Keratinocyte (primary cell): ENCODE measurements around the gene NFATC1. TPM values are rescaled to one million over a fixed set of nuclear protein-coding genes. Genes with fewer than 3 reads are reported as not detected.

Experiments used
- DNase-seq: peaks from one replicate; pipeline ENCODE4 v3.0.0-alpha.2; 2011; ENCODE audit warnings: low read depth, missing footprints, low spot score
- FAIRE-seq: peaks from 2 replicates; lab custom pipeline; 2011; peaks lifted over from hg19 to GRCh38; lab: Jason Lieb, UNC
- H2AFZ ChIP-seq: 2 replicates; pipeline ENCODE4 v1.6.0; 2012; ENCODE audit warnings: low read length, control low read depth, inconsistent platforms; ENCODE audit not compliant: control insufficient read depth
- H3K27ac ChIP-seq: 2 replicates; pipeline ENCODE4 v1.5.1; 2011; ENCODE audit warnings: low read length; ENCODE audit not compliant: control insufficient read depth, insufficient read depth
- H3K27me3 ChIP-seq: 3 replicates; pipeline ENCODE4 v1.6.0; 2011; ENCODE audit warnings: low read length; ENCODE audit not compliant: control insufficient read depth, insufficient read depth; ENCODE audit errors: extremely low read depth
- H3K36me3 ChIP-seq, 2 experiments: 2 replicates in 1 of 2; 3 replicates in 1 of 2; pipeline ENCODE4 v1.5.1; 2011; ENCODE audit warnings: low read length in 2 of 2, mild to moderate bottlenecking in 1 of 2; ENCODE audit not compliant: control insufficient read depth in 2 of 2, insufficient read depth in 2 of 2; ENCODE audit errors: extremely low read depth in 1 of 2
- H3K4me1 ChIP-seq: 3 replicates; pipeline ENCODE4 v1.5.1; 2011; ENCODE audit warnings: low read length; ENCODE audit not compliant: control insufficient read depth, insufficient read depth; ENCODE audit errors: extremely low read depth
- H3K4me2 ChIP-seq: 3 replicates; pipeline ENCODE4 v1.6.0; 2011; ENCODE audit warnings: low read depth, low read length; ENCODE audit not compliant: control insufficient read depth, insufficient read depth; ENCODE audit errors: extremely low read depth
- H3K4me3 ChIP-seq, 3 experiments: fragments of 200-600 bp in 1 of 3; sonication (generic) in 1 of 3; 2 replicates in 2 of 3; 3 replicates in 1 of 3; pipeline ENCODE4 v1.5.1; 2011 to 2016; ENCODE audit warnings: low read length in 3 of 3, mild to moderate bottlenecking in 3 of 3, control low read depth in 2 of 3, inconsistent platforms in 1 of 3, low read depth in 1 of 3, mixed read lengths in 1 of 3, mixed run types in 1 of 3, moderate library complexity in 1 of 3; ENCODE audit not compliant: control insufficient read depth in 2 of 3, insufficient read depth in 2 of 3; ENCODE audit errors: extremely low read depth in 1 of 3
- H3K79me2 ChIP-seq: 2 replicates; pipeline ENCODE4 v1.6.0; 2012; ENCODE audit warnings: low read length; ENCODE audit not compliant: control insufficient read depth, insufficient read depth
- H3K9ac ChIP-seq: 3 replicates; pipeline ENCODE4 v1.6.0; 2011; ENCODE audit warnings: low read length; ENCODE audit not compliant: control insufficient read depth, insufficient read depth; ENCODE audit errors: extremely low read depth
- H3K9me1 ChIP-seq: 3 replicates; pipeline ENCODE4 v1.6.0; 2011; ENCODE audit warnings: low read length; ENCODE audit not compliant: control insufficient read depth, insufficient read depth; ENCODE audit errors: extremely low read depth
- H3K9me3 ChIP-seq: 2 replicates; pipeline ENCODE4 v1.5.1; 2012; ENCODE audit warnings: low read depth, low read length; ENCODE audit not compliant: control insufficient read depth
- H4K20me1 ChIP-seq: 3 replicates; pipeline ENCODE4 v1.6.0; 2011; ENCODE audit warnings: low read length; ENCODE audit not compliant: control insufficient read depth, insufficient read depth; ENCODE audit errors: extremely low read depth
- CTCF ChIP-seq, 3 experiments: IDR thresholded peaks in 1 of 3; conservative IDR thresholded peaks in 1 of 3; optimal IDR thresholded peaks in 1 of 3; 2 replicates in 2 of 3; 3 replicates in 1 of 3; pipeline versions ENCODE3 to v1.5.1; 2011; ENCODE audit warnings: low read length in 3 of 3, mild to moderate bottlenecking in 3 of 3, moderate library complexity in 2 of 3, control low read depth in 1 of 3, inconsistent platforms in 1 of 3; ENCODE audit not compliant: insufficient read depth in 2 of 3; ENCODE audit errors: extremely low read depth in 1 of 3
- EZH2 ChIP-seq: IDR thresholded peaks from one replicate; pipeline ENCODE4 v1.6.1; 2012; ENCODE audit warnings: inconsistent platforms, mild to moderate bottlenecking, low read length, moderate library complexity
- dilution Hi-C: fragments of 300-500 bp; cut with MboI; formaldehyde crosslinking; loops from one replicate; pipeline ENCODE4 v1.7.0; 2020; ENCODE audit warnings: low sequenced_read_pairs; ENCODE audit not compliant: extremely low pct_ligation_motif_present
- polyA plus RNA-seq, 5 experiments: library from polyadenylated mRNA; depleted of rRNA in 3 of 5; stranded (reverse) in 3 of 5; stranded (forward) in 1 of 5; unstranded in 1 of 5; fragments of >200 nt; gene quantifications; 1 replicate in 1 of 5; 2 replicates in 3 of 5; 3 replicates in 1 of 5; pipeline versions ENCODE4 v1.2.1 to v1.2.3, GENCODE V29; 2011 to 2012; ENCODE audit warnings: missing spikeins in 2 of 5, low read depth in 1 of 5, low replicate concordance in 1 of 5

Gene NFATC1
- polyA plus RNA-seq, 1 donor (not counting 4 experiments of a cell fraction or from before 2014, with no cell fraction given) = 0.77 TPM

- FAIRE-seq (no peak), DNase-seq (no peak)
- H3K9me3 ChIP-seq = peaks cover 4% of the 10 kb centered on the region
- TF ChIP-seq EZH2 (no peak), CTCF (optimal IDR thresholded peaks at IDR 0.05 in 1 of 3, IDR thresholded peaks at IDR 0.05 in 1 of 3, conservative IDR thresholded peaks at IDR 0.05 in 1 of 3; ENCODE audit: extremely low read depth in 1 of 3, insufficient read depth in 2 of 3, low read length in 3 of 3) (no peak)
- dilution Hi-C loops = no loop called here
- no peak overlapping the region for H3K4me2 ChIP-seq
- no peaks in the 10 kb centered on the region for H3K36me3 ChIP-seq
- H3K27me3 ChIP-seq = peaks cover 8% of the 10 kb centered on the region
- no peaks in the 10 kb centered on the region for H3K9me1 ChIP-seq
- H3K4me3 ChIP-seq = no peak overlapping the region
- H3K4me1 ChIP-seq = no peaks in the 10 kb centered on the region
- H4K20me1 ChIP-seq = no peaks in the 10 kb centered on the region
- no peak overlapping the region for H3K27ac ChIP-seq
- H3K79me2 ChIP-seq = no peaks in the 10 kb centered on the region
- H2AFZ ChIP-seq = no peak overlapping the region
- H3K9ac ChIP-seq = no peak overlapping the region
Observed at GRCh38 chr18:79556829-79557585, 161.3 kb downstream of the NFATC1 start.

- no peak overlapping the region for H3K27ac ChIP-seq
- TF ChIP-seq EZH2 = no peak
- TF ChIP-seq CTCF (optimal IDR thresholded peaks at IDR 0.05 in 1 of 3, IDR thresholded peaks at IDR 0.05 in 1 of 3, conservative IDR thresholded peaks at IDR 0.05 in 1 of 3; ENCODE audit: extremely low read depth in 1 of 3, insufficient read depth in 2 of 3, low read length in 3 of 3) = no peak
- peaks cover 4% of the 10 kb centered on the region for H3K9me3 ChIP-seq
- no peak overlapping the region for H3K4me2 ChIP-seq
- no peak for DNase-seq
- no peak overlapping the region for H2AFZ ChIP-seq
- H3K9me1 ChIP-seq = no peaks in the 10 kb centered on the region
- H3K36me3 ChIP-seq = no peaks in the 10 kb centered on the region
- FAIRE-seq = no peak
- no peaks in the 10 kb centered on the region for H4K20me1 ChIP-seq
- H3K79me2 ChIP-seq = no peaks in the 10 kb centered on the region
- dilution Hi-C loops = no loop called here
- peaks cover 7% of the 10 kb centered on the region for H3K27me3 ChIP-seq
- H3K4me3 ChIP-seq = no peak overlapping the region
- no peaks in the 10 kb centered on the region for H3K4me1 ChIP-seq
- H3K9ac ChIP-seq = no peak overlapping the region
Observed at GRCh38 chr18:79558196-79558932, 162.6 kb downstream of the NFATC1 start.
